Nephron (organoid): ENCODE data around the gene VSTM2L.

Experiments
- H3K27ac Mint-ChIP-seq, 3 experiments: 2 replicates each; pipeline ENCODE4 v1.8.0; 2020; ENCODE audit warnings: mixed read lengths in 3 of 3, mild to moderate bottlenecking in 2 of 3, moderate library complexity in 1 of 3
- H3K27me3 Mint-ChIP-seq: 2 replicates; pipeline ENCODE4 v1.8.0; 2021; ENCODE audit warnings: low read depth, mild to moderate bottlenecking, moderate library complexity, mixed read lengths
- H3K36me3 Mint-ChIP-seq: 2 replicates; pipeline ENCODE4 v1.8.0; 2020; ENCODE audit warnings: low read depth, mixed read lengths
- H3K4me1 Mint-ChIP-seq: 2 replicates; pipeline ENCODE4 v1.8.0; 2020; ENCODE audit warnings: mixed read lengths
- H3K4me3 Mint-ChIP-seq, 3 experiments: 2 replicates each; pipeline ENCODE4 v1.8.0; 2020; ENCODE audit warnings: mild to moderate bottlenecking in 3 of 3, mixed read lengths in 3 of 3, moderate library complexity in 2 of 3
- H3K9me3 Mint-ChIP-seq: 2 replicates; pipeline ENCODE4 v1.8.0; 2020; ENCODE audit warnings: mixed read lengths
- CTCF ChIP-seq, 3 experiments: fragments of 200-600 bp; sonication (generic); IDR thresholded peaks; one replicate each; pipeline ENCODE4 v1.5.0; 2021; ENCODE audit warnings: antibody characterized with exemption in 3 of 3; ENCODE audit not compliant: unreplicated experiment in 3 of 3

VSTM2L gene

GRCh38 chr20:37980876-37981275, 77.9 kb downstream of the VSTM2L start:
- no peak overlapping the region for H3K4me3 Mint-ChIP-seq
- no peaks in the 10 kb centered on the region for H3K9me3 Mint-ChIP-seq
- H3K36me3 Mint-ChIP-seq: peaks cover 27% of the 10 kb centered on the region
- TF ChIP-seq CTCF (IDR thresholded peaks at IDR 0.05; ENCODE audit: unreplicated experiment in 3 of 3): no peak
- H3K27ac Mint-ChIP-seq: no peak overlapping the region
- peaks cover 6% of the 10 kb centered on the region for H3K27me3 Mint-ChIP-seq
- H3K4me1 Mint-ChIP-seq: peaks cover 46% of the 10 kb centered on the region

GRCh38 chr20:37981568-37981967, 78.6 kb downstream of the VSTM2L start:
- no peak for TF ChIP-seq CTCF (IDR thresholded peaks at IDR 0.05; ENCODE audit: unreplicated experiment in 3 of 3)
- Mint-ChIP-seq H3K4me3 (no peak overlapping the region), H3K9me3 (no peaks in the 10 kb centered on the region), H3K27me3 (peaks cover 5% of the 10 kb centered on the region), H3K36me3 (peaks cover 27% of the 10 kb centered on the region), H3K4me1 (peaks cover 52% of the 10 kb centered on the region), H3K27ac (peak overlapping the region in 1 of 3 experiments; percentile 21)

- H3K9me3 Mint-ChIP-seq: no peaks in the 10 kb centered on the region
- H3K4me3 Mint-ChIP-seq: no peak overlapping the region
- H3K36me3 Mint-ChIP-seq: peaks cover 27% of the 10 kb centered on the region
- no peak for TF ChIP-seq CTCF (IDR thresholded peaks at IDR 0.05; ENCODE audit: unreplicated experiment in 3 of 3)
- no peaks in the 10 kb centered on the region for H3K27me3 Mint-ChIP-seq
- peaks cover 58% of the 10 kb centered on the region for H3K4me1 Mint-ChIP-seq
- H3K27ac Mint-ChIP-seq: peak overlapping the region; percentile 37 to 49 (median 46)
Observed at GRCh38 chr20:37983286-37983685, 80.4 kb downstream of the VSTM2L start.

GRCh38 chr20:37984018-37984785, 81.3 kb downstream of the VSTM2L start:
- Mint-ChIP-seq H3K36me3 (peaks cover 33% of the 10 kb centered on the region), H3K27me3 (no peaks in the 10 kb centered on the region), H3K27ac (peak overlapping the region; percentile 11 to 49 (median 20)), H3K9me3 (no peaks in the 10 kb centered on the region), H3K4me3 (no peak overlapping the region), H3K4me1 (peaks cover 67% of the 10 kb centered on the region)
- no peak for TF ChIP-seq CTCF (IDR thresholded peaks at IDR 0.05; ENCODE audit: unreplicated experiment in 3 of 3)

GRCh38 chr20:37986044-37986858, 83.3 kb downstream of the VSTM2L start:
- no peaks in the 10 kb centered on the region for H3K9me3 Mint-ChIP-seq
- H3K36me3 Mint-ChIP-seq: peaks cover 33% of the 10 kb centered on the region
- TF ChIP-seq CTCF (IDR thresholded peaks at IDR 0.05; ENCODE audit: unreplicated experiment in 3 of 3): no peak
- no peak overlapping the region for H3K4me3 Mint-ChIP-seq
- H3K4me1 Mint-ChIP-seq: peaks cover 85% of the 10 kb centered on the region
- peak overlapping the region; percentile 12 to 80 (median 68) for H3K27ac Mint-ChIP-seq
- no peaks in the 10 kb centered on the region for H3K27me3 Mint-ChIP-seq
